ENCODE results near the gene FAM76A. TPM values are rescaled to one million over a fixed set of nuclear protein-coding genes. Genes with fewer than 3 reads are reported as not detected.
"Not testable (repeated sequence)": the region's sequence is repeated elsewhere in the genome, so short reads cannot be mapped to it uniquely, and the experiment has no call there.

The FAM76A gene
- polyA plus RNA-seq, 1 experiment: 4.9 TPM

DNA sequence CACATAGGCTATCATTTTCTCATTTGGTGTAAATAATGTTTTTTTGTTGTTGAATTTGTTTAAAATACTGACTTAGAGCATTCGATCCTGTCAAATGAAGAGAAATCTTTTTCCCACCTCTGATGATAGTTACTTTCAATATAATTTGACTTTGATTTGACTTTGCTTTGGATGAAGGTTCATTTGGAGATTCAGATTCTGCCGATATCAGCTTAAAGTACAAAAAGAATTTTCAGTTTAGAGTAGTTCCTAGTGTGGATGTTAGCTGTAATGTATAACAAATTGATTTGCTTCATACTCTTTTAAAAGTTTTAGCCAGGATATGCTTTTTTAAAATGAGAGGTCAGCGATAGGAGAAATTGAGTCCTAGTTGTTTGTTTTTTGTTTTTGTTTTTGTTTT, 57.2 kb downstream of the FAM76A start:
- no peaks in the 10 kb centered on the region for H3K27me3 ChIP-seq (ENCODE audit: control insufficient read depth, insufficient read depth, low read length)
- ChIA-PET CTCF (no interaction called here), POLR2A (no interaction called here)
- H3K4me3 ChIP-seq (ENCODE audit: low read depth, low read length): no peak overlapping the region
- DNase-seq (ENCODE audit: low read depth, low spot score): no peak
- no peak for TF ChIP-seq CTCF (IDR thresholded peaks at IDR 0.05; ENCODE audit: low read depth, low read length)
- H3K9me3 ChIP-seq (ENCODE audit: control insufficient read depth, insufficient read depth, low read length): no peaks in the 10 kb centered on the region
- H3K27ac ChIP-seq (ENCODE audit: low read depth, low read length): no peak overlapping the region

DNA sequence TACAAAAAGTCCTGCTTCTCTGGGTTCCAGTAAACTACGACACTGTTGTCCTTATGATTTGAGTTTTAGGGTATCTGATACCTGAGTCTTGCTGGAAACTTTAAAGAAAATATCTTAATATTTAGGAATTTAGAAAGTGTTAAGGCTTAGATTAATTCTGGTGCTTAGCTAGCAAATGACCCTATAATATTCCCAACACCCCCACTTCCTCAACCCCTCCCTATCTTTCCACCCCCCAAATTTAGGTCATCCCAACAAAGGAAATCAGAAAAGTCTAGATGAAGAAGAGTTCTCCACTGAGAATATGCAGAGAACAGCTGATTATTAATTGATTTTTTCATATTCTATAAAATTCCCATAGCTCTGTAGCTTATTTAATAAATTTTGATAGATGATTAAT, 58.9 kb downstream of the FAM76A start:
- TF ChIP-seq CTCF (IDR thresholded peaks at IDR 0.05; ENCODE audit: low read depth, low read length): no peak
- DNase-seq (ENCODE audit: low read depth, low spot score): no peak
- ChIA-PET POLR2A (interaction anchor here (1.6 kb wide), 1 partner anchor 12 kb away, joined by 5 read pairs; the partner anchor contains the start of gene STX12), CTCF (no interaction called here)
- H3K27me3 ChIP-seq (ENCODE audit: control insufficient read depth, insufficient read depth, low read length): no peaks in the 10 kb centered on the region
- no peak overlapping the region for H3K4me3 ChIP-seq (ENCODE audit: low read depth, low read length)
- H3K9me3 ChIP-seq (ENCODE audit: control insufficient read depth, insufficient read depth, low read length): no peaks in the 10 kb centered on the region
- no peak overlapping the region for H3K27ac ChIP-seq (ENCODE audit: low read depth, low read length)

DNA sequence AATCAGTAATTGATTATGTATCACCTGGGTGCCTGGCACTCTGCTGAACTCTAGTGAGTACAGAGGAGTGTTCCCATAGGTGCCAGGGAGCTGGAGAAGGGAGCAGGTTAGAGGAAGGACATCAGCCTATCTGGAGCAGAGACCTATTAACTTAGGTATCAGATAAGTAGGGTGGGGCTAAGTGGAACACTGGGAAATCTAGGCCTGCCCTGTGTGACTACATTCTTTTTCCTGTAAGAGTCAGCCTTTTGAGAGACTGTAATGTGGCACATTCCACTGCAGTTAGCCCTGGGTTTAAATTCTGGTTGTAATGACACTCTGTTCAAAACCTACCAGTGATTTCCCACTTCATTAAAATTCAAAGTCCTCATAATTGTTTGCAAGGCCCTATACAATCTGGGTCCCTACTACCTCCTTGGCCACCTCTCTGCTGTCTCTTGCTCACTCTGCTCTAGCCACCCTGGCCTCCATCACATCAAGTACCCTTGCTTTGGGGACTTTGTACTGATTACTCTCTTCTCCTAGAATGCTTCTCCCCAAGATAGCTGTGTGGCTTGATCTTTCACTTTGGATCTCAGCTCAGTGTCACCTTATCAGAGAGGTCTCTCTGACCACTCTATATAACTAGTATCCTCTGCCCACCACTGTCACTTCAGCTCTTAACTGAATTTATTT, 60.2 kb downstream of the FAM76A start:
- ChIA-PET POLR2A (interaction anchor here (0.5 to 1.6 kb wide), 2 partner anchors 13 to 117 kb away, joined by 4 to 5 read pairs; partner anchors contain the start of gene STX12), CTCF (interaction anchor here (1.7 kb wide), 1 partner anchor 117 kb away, joined by 3 read pairs; no protein-coding TSS in a partner anchor)
- no peak overlapping the region for H3K4me3 ChIP-seq (ENCODE audit: low read depth, low read length)
- no peak for TF ChIP-seq CTCF (IDR thresholded peaks at IDR 0.05; ENCODE audit: low read depth, low read length)
- no peak overlapping the region for H3K27ac ChIP-seq (ENCODE audit: low read depth, low read length)
- DNase-seq (ENCODE audit: low read depth, low spot score): no peak
- H3K27me3 ChIP-seq (ENCODE audit: control insufficient read depth, insufficient read depth, low read length): no peaks in the 10 kb centered on the region
- H3K9me3 ChIP-seq (ENCODE audit: control insufficient read depth, insufficient read depth, low read length): no peaks in the 10 kb centered on the region

DNA sequence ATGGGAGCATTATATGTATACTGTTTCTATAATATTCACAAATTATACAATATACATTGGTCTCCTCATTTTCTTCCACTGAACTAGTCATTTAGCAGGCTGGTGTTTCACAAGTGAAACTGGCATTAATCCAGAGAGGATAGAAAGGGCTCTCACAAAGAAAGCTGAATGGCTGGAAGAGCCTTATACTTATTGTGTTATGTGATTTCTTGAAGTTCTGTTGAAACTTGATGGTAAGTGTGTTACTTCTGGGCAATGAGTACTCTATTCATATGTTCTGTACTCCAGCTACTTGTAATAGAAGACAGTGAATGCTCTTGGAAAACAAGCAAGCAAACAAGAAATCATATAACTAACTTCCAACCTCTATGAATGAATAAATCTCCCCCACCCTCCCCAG, 62.1 kb downstream of the FAM76A start:
- no peak for DNase-seq (ENCODE audit: low read depth, low spot score)
- TF ChIP-seq CTCF (IDR thresholded peaks at IDR 0.05; ENCODE audit: low read depth, low read length): no peak
- no peaks in the 10 kb centered on the region for H3K27me3 ChIP-seq (ENCODE audit: control insufficient read depth, insufficient read depth, low read length)
- H3K27ac ChIP-seq (ENCODE audit: low read depth, low read length): no peak overlapping the region
- CTCF ChIA-PET: interaction anchor here (0.7 to 0.9 kb wide), 2 partner anchors 15 to 175 kb away, joined by 3 read pairs; partner anchors contain the start of gene STX12
- POLR2A ChIA-PET: interaction anchor here (1.6 kb wide), 1 partner anchor 15 kb away, joined by 6 read pairs; the partner anchor contains the start of gene STX12
- no peak overlapping the region for H3K4me3 ChIP-seq (ENCODE audit: low read depth, low read length)
- no peaks in the 10 kb centered on the region for H3K9me3 ChIP-seq (ENCODE audit: control insufficient read depth, insufficient read depth, low read length)

DNA sequence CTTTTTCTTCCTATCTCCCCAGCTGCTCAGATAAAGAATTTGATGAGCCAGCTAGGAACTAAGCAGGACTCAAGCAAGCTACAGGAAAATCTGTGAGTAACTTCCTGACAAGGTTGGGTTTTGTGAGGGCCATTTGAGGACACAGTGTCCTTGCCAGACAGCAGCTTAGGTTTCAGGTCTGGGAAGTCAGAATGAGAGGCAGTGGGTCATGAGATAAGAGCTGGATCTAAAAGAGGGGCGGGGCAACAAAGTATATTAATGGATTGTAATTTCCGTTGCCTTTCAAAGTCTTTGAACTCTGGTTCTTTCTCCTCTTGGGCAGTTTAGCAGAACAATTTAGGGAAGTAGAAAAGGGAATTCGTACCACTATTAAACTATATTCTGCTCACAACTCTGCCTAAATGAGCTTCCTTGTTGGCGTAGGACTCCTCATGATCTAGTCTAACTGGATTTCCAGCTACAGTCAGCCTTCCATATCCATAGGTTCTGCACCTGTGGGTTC, 63.8 kb downstream of the FAM76A start:
- Histone ChIP-seq H3K4me3 (ENCODE audit: low read depth, low read length) (no peak overlapping the region), H3K9me3 (ENCODE audit: control insufficient read depth, insufficient read depth, low read length) (no peaks in the 10 kb centered on the region), H3K27me3 (ENCODE audit: control insufficient read depth, insufficient read depth, low read length) (no peaks in the 10 kb centered on the region), H3K27ac (ENCODE audit: low read depth, low read length) (no peak overlapping the region)
- TF ChIP-seq CTCF (IDR thresholded peaks at IDR 0.05; ENCODE audit: low read depth, low read length): no peak
- POLR2A ChIA-PET: interaction anchor here (0.7 kb wide), 1 partner anchor 41 kb away, joined by 3 read pairs; the partner anchor contains the start of gene PPP1R8
- no peak for DNase-seq (ENCODE audit: low read depth, low spot score)
- CTCF ChIA-PET: interaction anchor here (1.0 kb wide), 2 partner anchors 34 to 64 kb away, joined by 3 read pairs; no protein-coding TSS in a partner anchor

DNA sequence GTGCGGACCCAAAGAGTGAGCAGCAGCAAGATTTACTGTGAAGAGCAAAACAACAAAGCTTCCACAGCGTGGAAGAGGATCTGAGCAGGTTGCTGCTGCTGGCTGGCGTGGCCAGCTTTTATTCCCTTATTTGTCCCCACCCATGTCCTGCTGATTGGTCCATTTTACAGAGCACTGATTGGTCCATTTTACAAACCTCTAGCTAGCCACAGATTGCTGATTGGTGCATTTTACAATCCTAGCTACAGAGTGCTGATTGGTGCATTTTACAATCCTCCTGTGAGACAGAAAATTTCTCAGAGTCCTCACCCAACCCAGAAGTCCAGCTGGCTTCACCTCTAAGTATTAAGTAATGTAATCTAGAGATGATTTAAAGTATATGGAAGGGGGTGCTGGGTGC, 64.5 kb downstream of the FAM76A start:
- DNase-seq (ENCODE audit: low read depth, low spot score); POLR2A ChIA-PET; H3K27ac ChIP-seq (ENCODE audit: low read depth, low read length); H3K4me3 ChIP-seq (ENCODE audit: low read depth, low read length); H3K27me3 ChIP-seq (ENCODE audit: control insufficient read depth, insufficient read depth, low read length); H3K9me3 ChIP-seq (ENCODE audit: control insufficient read depth, insufficient read depth, low read length): not testable (repeated sequence)
- CTCF ChIA-PET: interaction anchor here (1.0 kb wide), 1 partner anchor 33 kb away, joined by 3 read pairs; no protein-coding TSS in a partner anchor
